ENCODE measurements around the gene THBD.

DNA sequence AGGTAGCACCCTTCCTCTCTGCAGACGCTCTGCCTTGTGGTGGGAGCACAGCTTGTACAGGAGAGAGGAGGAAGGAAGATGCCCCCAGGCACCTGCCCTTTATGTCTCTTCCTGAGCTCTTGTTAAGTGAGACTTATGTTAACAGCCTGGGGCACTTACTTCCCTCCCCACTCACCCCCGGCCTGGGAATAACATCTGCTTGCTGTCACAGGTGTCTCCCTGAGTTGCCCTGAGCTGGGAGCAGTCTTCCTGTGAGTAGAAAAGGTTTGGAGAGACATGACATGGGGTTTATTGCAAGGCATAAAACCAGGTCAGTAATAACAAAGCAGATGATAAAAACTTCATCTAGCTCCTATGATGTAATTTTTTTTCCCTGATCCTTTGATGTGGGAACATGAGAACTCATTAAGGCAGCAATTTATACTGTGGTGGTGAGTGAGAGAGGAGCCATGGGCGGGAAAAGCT, 12.4 kb downstream of the THBD start:
- TF ChIP-seq, protein P1, sequence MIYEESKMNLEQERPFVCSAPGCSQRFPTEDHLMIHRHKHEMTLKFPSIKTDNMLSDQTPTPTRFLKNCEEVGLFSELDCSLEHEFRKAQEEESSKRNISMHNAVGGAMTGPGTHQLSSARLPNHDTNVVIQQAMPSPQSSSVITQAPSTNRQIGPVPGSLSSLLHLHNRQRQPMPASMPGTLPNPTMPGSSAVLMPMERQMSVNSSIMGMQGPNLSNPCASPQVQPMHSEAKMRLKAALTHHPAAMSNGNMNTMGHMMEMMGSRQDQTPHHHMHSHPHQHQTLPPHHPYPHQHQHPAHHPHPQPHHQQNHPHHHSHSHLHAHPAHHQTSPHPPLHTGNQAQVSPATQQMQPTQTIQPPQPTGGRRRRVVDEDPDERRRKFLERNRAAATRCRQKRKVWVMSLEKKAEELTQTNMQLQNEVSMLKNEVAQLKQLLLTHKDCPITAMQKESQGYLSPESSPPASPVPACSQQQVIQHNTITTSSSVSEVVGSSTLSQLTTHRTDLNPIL (CRISPR knock-in tag; IDR thresholded peaks at IDR 0.05; ENCODE audit: low read depth): no peak
- TF ChIP-seq, protein P2, sequence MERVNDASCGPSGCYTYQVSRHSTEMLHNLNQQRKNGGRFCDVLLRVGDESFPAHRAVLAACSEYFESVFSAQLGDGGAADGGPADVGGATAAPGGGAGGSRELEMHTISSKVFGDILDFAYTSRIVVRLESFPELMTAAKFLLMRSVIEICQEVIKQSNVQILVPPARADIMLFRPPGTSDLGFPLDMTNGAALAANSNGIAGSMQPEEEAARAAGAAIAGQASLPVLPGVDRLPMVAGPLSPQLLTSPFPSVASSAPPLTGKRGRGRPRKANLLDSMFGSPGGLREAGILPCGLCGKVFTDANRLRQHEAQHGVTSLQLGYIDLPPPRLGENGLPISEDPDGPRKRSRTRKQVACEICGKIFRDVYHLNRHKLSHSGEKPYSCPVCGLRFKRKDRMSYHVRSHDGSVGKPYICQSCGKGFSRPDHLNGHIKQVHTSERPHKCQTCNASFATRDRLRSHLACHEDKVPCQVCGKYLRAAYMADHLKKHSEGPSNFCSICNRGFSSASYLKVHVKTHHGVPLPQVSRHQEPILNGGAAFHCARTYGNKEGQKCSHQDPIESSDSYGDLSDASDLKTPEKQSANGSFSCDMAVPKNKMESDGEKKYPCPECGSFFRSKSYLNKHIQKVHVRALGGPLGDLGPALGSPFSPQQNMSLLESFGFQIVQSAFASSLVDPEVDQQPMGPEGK (CRISPR knock-in tag; IDR thresholded peaks at IDR 0.05; ENCODE audit: borderline replicate concordance): no peak

Measured in SK-N-SH treated with all-trans-retinoic acid at 6 μM for 48 hours (cell line).